Panc1 (cell line): ENCODE results near the gene NAXE. TPM values are rescaled to one million over a fixed set of nuclear protein-coding genes. Genes with fewer than 3 reads are reported as not detected.

Source experiments
- ATAC-seq: fragments of 200-7000 bp; cut with Tn5 transposase; 2 replicates; pipeline ENCODE4 v1.9.1; 2020; ENCODE audit warnings: mild to moderate bottlenecking, moderate library complexity
- BruUV-seq: library from RNA; stranded (reverse); fragments of 400-500 nt; replicated peaks from 2 replicates; lab custom pipeline; 2021; lab: Mats Ljungman, UMichigan
- CTCF ChIA-PET: fragments of 300-600 bp; sonication (Branson Sonifier 250); formaldehyde crosslinking; loops from one replicate; lab custom pipeline; 2022; ENCODE audit warnings: antibody characterized with exemption; lab: Charles Lee
- POLR2A ChIA-PET: fragments of 300-600 bp; sonication (Branson Sonifier 250); formaldehyde crosslinking; loops from one replicate; lab custom pipeline; 2022; ENCODE audit warnings: antibody characterized with exemption; lab: Charles Lee
- DNase-seq: peaks from one replicate; pipeline ENCODE4 v3.0.0-alpha.2; 2010; ENCODE audit warnings: low read depth, low spot score
- H3K27ac ChIP-seq: 2 replicates; pipeline ENCODE4 v1.5.1; 2011; ENCODE audit warnings: mild to moderate bottlenecking, low read length, inconsistent platforms
- H3K27me3 ChIP-seq: fragments of 200-500 bp; sonication (Bioruptor generic); 2 replicates; pipeline ENCODE4 v1.6.0; 2014; ENCODE audit warnings: low read length, inconsistent platforms; ENCODE audit not compliant: control insufficient read depth, insufficient read depth
- H3K36me3 ChIP-seq: fragments of 200-500 bp; sonication (Bioruptor generic); 2 replicates; pipeline ENCODE4 v1.5.1; 2014; ENCODE audit warnings: inconsistent platforms, mild to moderate bottlenecking, low read length, moderate library complexity; ENCODE audit not compliant: control insufficient read depth, insufficient read depth
- H3K4me1 ChIP-seq: 2 replicates; pipeline ENCODE4 v1.5.1; 2011; ENCODE audit warnings: inconsistent platforms, mild to moderate bottlenecking, low read length, moderate library complexity; ENCODE audit not compliant: control insufficient read depth, insufficient read depth
- H3K4me3 ChIP-seq, 2 experiments: 2 replicates each; pipeline ENCODE4 v1.5.1; 2011 to 2012; ENCODE audit warnings: low read depth in 2 of 2, low read length in 2 of 2, mild to moderate bottlenecking in 2 of 2, inconsistent platforms in 1 of 2, moderate library complexity in 1 of 2
- H3K9me3 ChIP-seq: fragments of 200-500 bp; sonication (Bioruptor generic); 2 replicates; pipeline ENCODE4 v1.5.1; 2014; ENCODE audit warnings: low read depth, mild to moderate bottlenecking, inconsistent platforms, low read length, moderate library complexity; ENCODE audit not compliant: control insufficient read depth, insufficient read depth
- CTCF ChIP-seq: fragments of 450-650 bp; IDR thresholded peaks from 2 replicates; pipeline ENCODE4 v1.5.1; 2017; ENCODE audit warnings: mild to moderate bottlenecking
- POLR2AphosphoS5 ChIP-seq: IDR thresholded peaks from 2 replicates; pipeline ENCODE4 v1.6.1; 2012; ENCODE audit warnings: mild to moderate bottlenecking, low read depth, low read length, moderate library complexity
- REST ChIP-seq, 2 experiments: IDR thresholded peaks; 2 replicates each; pipeline ENCODE4 v1.6.1; 2011 to 2012; ENCODE audit warnings: low read depth in 2 of 2, control low read depth in 1 of 2, low read length in 1 of 2, mild to moderate bottlenecking in 1 of 2, moderate library complexity in 1 of 2; ENCODE audit not compliant: insufficient read depth in 1 of 2
- SIN3A ChIP-seq: IDR thresholded peaks from 2 replicates; pipeline ENCODE4 v1.6.1; 2012; ENCODE audit warnings: low read depth, mild to moderate bottlenecking, low read length, moderate library complexity, borderline replicate concordance; ENCODE audit not compliant: insufficient read depth
- TCF7L2 ChIP-seq: IDR thresholded peaks from 2 replicates; pipeline ENCODE4 v1.6.1; 2011; ENCODE audit warnings: mild to moderate bottlenecking, low read depth, low read length, inconsistent platforms
- in situ Hi-C: cut with HindIII; loops from 2 replicates; pipeline ENCODE4 v1.10.0; 2016; ENCODE audit warnings: low sequenced_read_pairs, low pct_unique_long_range_greater_than_20kb
- intact Hi-C: fragments of 100-400 bp; cut with micrococcal nuclease; formaldehyde crosslinking; loops from one replicate; pipeline ENCODE4 v1.10.0; 2022; ENCODE audit not compliant: unreplicated experiment
- total RNA-seq: library from RNA; stranded (reverse); gene quantifications from one replicate; pipeline ENCODE4 v1.2.1, GENCODE V29; 2021; ENCODE audit not compliant: unreplicated experiment

The NAXE gene
- total RNA-seq, 1 experiment from 2014 or later, result 211 TPM

- Histone ChIP-seq H3K4me3 (no peak overlapping the region), H3K9me3 (no peaks in the 10 kb centered on the region), H3K36me3 (no peaks in the 10 kb centered on the region; the same call in 1 of the 2 replicates), H3K4me1 (no peaks in the 10 kb centered on the region), H3K27ac (no peak overlapping the region), H3K27me3 (no peaks in the 10 kb centered on the region)
- DNase-seq (no peak), ATAC-seq (no peak)
- CTCF ChIA-PET, result interaction anchor here (0.7 kb wide), 1 partner anchor 58 kb away, joined by 3 read pairs; no protein-coding TSS in a partner anchor
- POLR2A ChIA-PET, result no interaction called here
- BruUV-seq, result no TSS peak
- TF ChIP-seq CTCF, result no peak
- TF ChIP-seq POLR2AphosphoS5, result no peak
- intact Hi-C loops, result no loop called here
- in situ Hi-C loops, result no loop called here
Observed at GRCh38 chr1:156551066-156551643, 40.4 kb upstream of the NAXE start.

GRCh38 chr1:156551869-156552268 is 39.7 kb upstream of the NAXE start:
- CTCF ChIA-PET, result interaction anchor here (0.7 kb wide), 1 partner anchor 57 kb away, joined by 3 read pairs; no protein-coding TSS in a partner anchor

More at GRCh38 chr1:156551869-156552268, 39.7 kb upstream of the NAXE start:
- DNase-seq (peak; percentile 57), ATAC-seq (peak; percentile 70)
- in situ Hi-C loops (no loop called here), intact Hi-C loops (no loop called here)
- BruUV-seq, result no TSS peak
- POLR2A ChIA-PET, result no interaction called here
- Histone ChIP-seq H3K27me3 (no peaks in the 10 kb centered on the region), H3K9me3 (no peaks in the 10 kb centered on the region), H3K4me1 (no peaks in the 10 kb centered on the region), H3K4me3 (no peak overlapping the region), H3K27ac (no peak overlapping the region), H3K36me3 (no peaks in the 10 kb centered on the region; the same call in 1 of the 2 replicates)
- TF ChIP-seq CTCF (no peak), TCF7L2 (no peak), REST (IDR thresholded peaks at IDR 0.05; ENCODE audit: insufficient read depth in 1 of 2, low read depth in 2 of 2, low read length in 1 of 2) (no peak), POLR2AphosphoS5 (no peak), SIN3A (no peak)
